ENCODE data around the gene ADAM19.

The ADAM19 gene, protein sequence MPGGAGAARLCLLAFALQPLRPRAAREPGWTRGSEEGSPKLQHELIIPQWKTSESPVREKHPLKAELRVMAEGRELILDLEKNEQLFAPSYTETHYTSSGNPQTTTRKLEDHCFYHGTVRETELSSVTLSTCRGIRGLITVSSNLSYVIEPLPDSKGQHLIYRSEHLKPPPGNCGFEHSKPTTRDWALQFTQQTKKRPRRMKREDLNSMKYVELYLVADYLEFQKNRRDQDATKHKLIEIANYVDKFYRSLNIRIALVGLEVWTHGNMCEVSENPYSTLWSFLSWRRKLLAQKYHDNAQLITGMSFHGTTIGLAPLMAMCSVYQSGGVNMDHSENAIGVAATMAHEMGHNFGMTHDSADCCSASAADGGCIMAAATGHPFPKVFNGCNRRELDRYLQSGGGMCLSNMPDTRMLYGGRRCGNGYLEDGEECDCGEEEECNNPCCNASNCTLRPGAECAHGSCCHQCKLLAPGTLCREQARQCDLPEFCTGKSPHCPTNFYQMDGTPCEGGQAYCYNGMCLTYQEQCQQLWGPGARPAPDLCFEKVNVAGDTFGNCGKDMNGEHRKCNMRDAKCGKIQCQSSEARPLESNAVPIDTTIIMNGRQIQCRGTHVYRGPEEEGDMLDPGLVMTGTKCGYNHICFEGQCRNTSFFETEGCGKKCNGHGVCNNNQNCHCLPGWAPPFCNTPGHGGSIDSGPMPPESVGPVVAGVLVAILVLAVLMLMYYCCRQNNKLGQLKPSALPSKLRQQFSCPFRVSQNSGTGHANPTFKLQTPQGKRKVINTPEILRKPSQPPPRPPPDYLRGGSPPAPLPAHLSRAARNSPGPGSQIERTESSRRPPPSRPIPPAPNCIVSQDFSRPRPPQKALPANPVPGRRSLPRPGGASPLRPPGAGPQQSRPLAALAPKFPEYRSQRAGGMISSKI

DNA sequence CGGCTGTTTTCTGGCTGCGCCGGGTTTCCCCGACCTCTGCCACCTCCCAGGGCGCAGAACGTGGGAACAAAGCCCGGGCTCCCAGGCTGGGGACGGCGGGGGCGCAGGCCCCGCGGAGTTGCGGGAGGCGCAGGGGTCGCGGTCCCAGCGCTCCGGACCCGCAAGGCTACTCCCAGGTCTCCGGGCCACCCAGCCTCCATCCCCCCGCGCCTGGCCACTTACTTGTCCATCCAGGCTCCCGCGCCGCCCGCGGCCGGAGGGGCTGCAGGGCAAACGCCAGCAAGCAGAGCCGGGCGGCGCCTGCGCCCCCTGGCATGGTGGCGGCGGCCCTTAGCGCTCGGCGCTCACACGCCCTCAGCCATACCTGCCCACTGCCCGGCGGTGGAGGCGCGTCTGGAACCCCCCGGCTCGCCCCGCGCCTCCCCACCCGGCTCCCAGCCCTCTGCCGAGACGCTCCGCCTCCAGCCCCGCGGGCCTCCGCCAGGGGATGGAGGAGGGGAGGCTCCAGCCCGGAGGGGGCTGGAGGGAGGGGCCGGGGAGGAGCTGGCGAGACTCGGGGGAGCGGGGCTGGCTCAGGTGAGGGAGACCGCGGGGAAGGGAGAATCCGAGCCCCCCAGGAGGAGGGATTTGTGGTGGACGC is at the start of gene ADAM19:
Gene ADAM19, minus strand, starts transcription at position 395 of the 640 bp plus-strand sequence. Its CDS starts 79 bp downstream, at position 316.
- DNase-seq (ENCODE audit: low spot score) (peak; percentile 93), FAIRE-seq (no peak)

DNA sequence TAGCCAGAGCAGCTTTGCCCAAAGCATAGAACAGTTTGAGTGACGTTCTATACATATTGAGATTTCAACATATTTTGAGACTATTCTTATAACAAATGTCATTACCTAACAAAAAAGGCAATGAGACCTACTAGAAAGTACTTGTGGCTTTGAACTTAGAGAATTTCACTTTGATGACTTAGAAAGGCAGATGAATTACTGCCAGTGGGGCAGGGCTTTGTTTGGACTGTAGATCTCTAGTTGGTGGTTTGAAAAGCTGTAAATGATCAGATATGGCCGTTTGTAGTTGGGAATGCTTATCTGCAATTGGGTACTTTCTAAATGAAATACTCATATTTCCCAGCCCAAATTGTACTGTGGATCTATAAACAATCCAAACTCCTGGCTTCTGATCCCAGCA is 48.6 kb upstream of the ADAM19 start:
- FAIRE-seq (no peak), DNase-seq (ENCODE audit: low spot score) (no peak)

DNA sequence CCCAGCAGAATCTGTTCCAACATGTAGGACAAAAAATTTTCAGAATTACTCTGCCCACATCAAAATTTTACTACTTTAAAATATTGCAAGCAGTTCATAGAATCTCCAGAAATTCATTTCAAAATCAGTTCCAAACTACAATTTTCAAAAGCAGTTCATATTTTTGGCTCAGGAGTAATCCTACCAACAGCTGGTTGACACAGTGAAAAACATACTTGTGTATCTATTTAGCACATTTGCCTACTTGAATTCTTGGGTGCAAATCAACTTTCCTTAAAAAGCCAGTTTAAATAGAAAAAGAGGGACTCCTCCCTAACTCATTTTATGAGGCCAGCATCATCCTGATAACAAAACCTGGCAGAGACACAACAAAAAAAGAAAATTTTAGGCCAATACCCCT is 45.2 kb upstream of the ADAM19 start:
- FAIRE-seq = no peak
- DNase-seq (ENCODE audit: low spot score) = no peak

DNA sequence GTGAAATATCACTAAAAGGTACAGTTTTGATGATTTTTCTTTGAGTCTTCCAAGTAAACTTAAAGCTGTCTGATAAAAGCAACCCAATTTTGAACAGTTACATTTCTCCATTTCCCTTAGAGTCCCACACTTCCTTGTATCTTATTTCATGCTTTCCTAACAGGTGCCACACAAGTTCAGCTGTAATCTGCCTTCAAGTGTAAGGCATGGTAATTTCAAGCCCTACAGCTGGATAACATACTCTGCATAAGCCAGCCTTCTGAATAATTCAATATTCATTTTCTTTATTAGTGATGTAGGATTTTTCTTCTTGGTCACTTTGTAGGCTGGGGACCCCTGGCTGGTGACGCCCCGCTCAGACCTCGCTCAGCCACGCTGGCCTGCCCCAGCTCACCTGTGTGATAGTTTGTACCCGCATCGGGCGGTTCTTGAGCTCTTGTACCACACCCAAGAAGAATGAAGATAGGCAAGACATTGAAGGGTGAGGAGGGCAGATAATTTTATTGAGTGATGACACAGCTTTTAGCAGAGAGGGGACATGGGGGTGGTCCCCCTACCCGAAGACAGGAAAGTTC is 42.7 kb upstream of the ADAM19 start:
- DNase-seq (ENCODE audit: low spot score) (no peak), FAIRE-seq (no peak)

DNA sequence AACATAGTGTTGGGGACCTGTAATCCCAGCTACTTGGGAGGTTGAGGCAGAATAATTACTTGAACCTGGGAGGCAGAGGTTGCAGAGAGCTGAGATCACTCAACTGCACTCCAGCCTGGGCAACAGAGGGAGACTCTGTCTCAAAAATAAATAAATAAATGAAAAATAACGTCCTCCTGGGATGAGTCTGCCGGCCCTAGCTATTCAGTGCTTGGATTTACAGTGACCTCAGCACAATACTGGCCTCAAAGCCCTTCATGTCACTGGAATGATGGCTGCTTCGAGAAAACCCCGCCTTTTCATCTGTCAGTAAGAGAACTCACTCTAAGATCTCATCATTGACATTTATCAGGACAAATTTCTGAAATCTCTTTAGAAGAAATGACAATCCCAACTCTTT is 41.2 kb upstream of the ADAM19 start:
- no peak for DNase-seq (ENCODE audit: low spot score)
- FAIRE-seq = no peak

DNA sequence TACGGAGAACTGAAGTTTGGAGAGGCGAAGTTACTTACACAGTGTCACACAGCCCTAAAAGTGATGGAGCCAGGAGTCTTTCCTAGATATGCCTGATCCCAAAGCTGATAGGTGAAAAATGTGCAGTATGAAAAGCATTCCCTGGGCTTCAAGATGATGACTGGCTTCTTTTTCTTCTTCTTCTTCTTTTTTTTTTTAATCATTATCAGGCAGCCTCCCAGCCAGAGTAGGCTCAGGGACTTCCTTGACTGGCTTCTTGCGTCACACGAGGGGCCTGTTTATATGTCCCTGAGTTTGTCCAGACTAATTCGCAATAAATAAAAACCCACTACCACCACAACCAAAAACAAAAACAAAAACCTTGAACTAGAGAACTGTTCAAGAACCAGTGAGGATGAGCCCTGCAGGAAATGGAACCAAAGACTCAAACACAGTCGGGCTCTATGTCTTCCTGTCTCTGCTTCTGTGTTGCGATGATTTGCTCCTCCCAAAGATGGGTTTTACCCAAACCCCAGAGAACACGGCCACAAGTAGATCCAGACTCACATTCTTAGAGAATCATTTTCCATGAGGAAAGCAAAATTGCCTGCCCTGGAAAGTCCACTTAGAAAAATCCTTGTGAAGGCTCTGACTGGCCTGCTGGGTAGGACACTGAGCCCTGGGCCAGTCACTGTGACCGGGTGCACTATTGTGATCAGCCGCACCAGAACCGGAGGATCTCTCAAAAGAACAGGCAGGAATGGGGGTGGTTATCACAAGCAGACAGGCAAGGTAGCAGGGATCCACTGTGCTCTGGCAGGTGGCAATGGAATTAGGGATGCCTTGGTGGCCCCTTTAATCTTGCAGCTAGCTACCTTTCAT is 38.0 kb upstream of the ADAM19 start:
- DNase-seq (ENCODE audit: low spot score) (no peak), FAIRE-seq (no peak)

DNA sequence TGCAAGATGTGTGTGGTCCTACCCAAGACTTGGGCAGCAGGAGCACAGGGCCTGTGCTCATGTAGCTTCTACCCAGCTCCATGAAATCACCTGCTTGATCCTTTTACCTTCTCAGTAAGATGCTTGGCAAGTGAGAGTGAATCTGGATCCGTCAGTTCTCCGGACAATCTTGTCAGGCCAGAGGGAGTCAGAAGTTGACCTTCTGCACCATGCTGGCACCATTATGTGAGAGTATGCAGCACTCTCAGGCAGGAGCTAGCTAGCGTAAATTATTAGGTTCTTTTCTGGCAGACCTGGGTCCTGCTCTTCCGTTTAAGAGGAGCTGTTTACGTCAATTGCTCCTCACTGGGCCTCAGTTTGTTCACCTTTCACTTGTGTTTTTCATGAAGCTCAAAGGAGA is 37.0 kb upstream of the ADAM19 start:
- DNase-seq (ENCODE audit: low spot score) (no peak), FAIRE-seq (no peak)

DNA sequence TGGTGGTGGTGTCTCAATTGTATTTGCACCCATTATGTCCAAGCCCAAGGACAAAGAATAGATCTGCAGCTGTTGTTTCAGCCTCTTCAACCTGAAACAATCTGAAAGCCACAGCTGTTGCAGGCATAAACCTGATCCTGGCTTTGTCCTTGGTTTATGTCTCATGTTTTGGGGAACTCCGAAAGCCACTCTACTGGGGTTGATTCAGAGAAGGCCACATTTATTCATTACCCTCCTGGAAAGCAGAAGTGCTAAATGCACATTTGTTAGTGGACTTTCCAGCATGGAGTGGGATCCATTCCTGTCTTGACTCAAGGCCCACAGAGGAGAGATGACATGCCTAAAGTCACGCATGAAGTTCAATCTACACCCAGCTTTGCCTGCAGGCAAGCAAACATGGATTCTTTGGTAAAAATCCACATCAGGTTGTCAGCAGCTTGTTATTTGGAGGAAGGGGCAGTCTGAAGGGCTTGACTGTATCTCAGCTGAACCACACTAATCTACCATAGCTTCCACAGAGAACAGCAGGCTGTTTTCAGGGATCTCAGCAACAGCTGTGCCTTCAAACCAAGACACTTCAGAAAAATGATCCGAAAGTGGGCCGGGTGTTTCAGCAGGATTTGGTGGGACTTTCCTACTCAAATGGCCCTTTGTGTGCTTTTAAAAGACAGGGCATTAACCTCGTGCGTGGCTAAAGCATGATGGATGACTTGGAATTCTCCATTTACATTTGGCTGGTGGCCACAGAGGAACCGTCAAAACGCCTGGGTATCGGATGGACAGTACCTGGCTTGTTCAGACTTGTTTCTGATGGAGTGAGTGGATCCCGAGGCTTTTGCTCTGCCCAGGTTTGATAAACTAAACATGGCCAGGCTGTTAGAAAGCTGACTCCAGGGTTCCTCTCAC is 36.2 kb upstream of the ADAM19 start:
- peak; percentile 16 for DNase-seq (ENCODE audit: low spot score)
- FAIRE-seq = no peak

DNA sequence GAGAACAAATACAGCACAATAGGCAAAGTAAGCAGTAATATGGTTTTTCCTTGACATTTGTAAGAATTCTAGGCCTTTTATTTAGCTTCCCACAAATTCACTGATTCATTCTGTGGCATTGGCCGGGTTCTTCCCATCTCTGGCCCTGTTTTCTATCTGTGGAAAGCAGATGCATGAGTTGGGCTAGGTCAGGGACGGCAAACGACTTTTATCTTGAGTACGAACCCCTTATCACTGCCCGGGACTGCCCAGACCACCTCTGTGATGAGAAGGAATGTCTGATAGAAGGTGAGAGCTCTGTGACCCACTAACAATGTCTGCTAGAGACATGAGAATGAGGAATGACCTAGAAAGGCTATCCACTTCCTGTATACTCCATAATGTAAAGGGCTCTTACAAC is 35.4 kb upstream of the ADAM19 start:
- FAIRE-seq (no peak), DNase-seq (ENCODE audit: low spot score) (no peak)

DNA sequence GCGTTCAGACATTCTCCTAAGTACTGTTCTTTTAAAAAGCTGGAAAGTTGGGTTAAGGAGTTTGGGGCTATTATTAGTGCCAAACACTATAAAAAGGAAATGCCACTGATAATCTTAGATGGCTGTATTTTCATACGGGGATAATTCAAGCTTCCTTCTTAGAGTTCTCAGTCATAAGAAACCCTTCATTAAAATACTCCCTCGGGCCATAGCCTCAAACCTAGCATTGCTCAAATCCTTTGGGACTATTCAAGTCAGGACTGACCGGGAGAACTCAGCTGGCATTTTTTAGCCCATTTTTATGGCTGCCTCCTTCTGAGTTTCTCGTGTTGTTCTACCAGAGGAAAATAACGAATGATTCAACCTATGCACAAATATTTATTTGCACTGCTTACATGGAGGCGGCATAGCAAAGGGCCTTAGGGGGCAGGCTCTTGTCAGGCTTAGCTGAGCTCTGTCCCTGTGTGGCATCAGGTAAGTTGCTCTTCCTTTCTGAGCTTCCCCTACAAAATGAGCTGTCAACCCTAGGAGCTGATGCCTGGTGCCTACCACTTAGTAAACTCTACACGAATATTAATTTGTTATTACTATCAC is 33.5 kb upstream of the ADAM19 start:
- no peak for DNase-seq (ENCODE audit: low spot score)
- FAIRE-seq = no peak

DNA sequence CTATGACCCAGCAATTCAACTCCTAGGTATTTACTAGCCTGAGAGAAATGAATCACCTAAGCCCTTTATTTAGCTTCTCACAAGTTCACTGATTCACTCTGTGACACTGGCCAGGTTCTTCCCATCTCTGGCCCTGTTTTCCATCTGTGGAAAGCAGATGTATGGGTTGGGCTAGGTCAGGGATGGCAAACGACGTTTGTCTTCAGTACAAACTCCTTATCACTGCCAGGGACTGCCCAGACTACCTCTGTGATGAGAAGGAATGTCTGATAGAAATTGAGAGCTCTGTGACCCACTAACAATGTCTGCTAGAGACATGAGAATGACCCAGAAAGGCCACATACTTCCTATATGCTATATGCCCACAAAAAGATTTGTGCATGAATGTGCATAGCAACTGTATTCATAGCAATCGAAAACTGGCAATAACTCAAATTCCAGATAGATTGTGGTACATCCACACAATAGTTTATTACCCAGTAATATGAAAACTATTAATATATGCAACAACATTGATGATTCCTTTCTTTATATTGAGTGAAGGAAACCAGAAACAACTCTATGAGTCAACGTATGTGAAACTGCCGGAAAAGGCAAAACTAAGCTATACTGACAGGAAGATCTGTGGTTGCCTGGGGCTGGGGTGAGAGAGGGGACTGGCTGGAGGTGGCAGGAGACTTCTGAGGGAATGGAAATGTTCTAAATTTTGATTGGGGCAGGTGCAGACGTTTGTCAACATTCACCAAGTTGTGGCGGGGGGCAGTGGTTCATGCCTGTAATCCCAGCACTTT is 32.0 kb upstream of the ADAM19 start:
- FAIRE-seq (no peak), DNase-seq (ENCODE audit: low spot score) (peak; percentile 42)

DNA sequence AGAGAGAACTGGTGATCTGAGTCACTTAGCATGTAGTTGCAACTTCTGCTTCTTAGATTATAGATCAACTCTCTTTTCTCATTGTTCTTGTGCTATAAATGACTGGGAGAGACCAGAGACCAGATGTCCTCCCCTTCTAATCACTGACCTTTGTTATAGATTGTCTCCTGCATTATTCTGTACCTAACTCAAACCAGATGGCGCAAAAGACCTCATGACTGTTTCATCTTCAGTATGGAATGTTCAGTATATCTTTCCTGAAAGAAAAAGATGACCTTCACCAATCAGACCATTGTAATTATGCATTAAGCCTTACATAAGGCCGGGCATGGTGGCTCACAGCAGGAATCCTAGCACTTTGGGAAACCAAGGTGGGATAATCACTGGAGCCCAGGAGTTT is 30.5 kb upstream of the ADAM19 start:
- FAIRE-seq (no peak), DNase-seq (ENCODE audit: low spot score) (no peak)

DNA sequence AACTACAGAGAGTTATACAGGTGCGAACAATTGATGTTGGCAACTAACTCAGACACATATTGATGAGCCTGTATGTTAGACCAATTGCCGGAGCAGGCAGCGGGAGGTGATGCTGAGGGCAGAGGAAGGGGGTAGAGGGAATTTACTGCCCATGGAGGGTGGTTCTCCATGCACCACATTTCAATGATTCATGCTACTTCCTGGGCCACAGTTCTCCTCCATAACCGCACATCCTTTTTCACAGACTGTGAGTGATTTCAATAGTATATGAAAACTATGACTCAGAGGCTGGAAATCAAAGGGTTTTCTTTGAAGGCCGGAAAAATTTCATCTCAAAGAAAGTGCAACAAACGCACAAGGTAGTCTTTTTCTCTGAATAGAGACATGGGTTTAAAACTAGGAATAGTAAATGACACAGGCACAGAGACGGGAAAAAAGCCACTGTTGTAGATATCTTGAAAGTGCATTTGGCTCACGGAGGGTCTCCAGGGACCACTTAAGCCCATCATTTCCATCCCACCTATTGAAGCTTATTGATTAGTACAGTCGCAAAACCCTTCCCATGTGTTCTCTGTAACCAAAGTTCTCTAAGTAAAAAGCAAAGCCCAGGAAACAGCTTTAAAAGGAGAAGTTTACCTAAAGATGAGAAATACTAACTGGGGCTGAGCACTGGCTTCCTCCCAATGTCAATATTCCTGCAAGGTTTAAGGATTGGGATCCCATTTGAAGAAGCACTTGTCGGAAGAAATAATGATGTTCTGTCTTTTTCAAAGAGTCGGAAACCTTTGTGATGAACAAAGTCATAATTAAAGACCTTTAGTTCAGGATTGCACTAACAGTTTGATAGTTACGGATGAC is 28.0 kb upstream of the ADAM19 start:
- DNase-seq (ENCODE audit: low spot score) = peak; percentile 87
- FAIRE-seq = peak; percentile 20

DNA sequence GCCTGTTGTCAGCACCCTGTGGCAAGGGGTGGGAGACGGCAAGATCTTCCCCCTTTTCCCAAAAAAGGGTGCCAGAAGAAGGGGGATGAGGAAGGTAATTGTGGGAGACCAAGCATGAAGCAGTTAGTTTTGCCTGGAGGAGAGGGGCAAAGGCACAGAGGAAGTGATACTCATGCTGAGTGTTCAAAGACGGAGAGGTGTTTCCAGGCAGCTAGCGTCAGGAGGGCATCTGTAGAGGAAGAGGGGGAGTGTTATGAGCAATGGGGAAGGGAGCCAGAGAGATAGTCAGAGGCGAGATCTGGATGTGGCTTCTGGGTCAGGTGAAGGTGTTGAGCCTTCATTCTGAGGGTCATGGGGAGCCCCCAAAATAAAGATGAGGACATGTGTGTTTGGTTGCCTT is 26.9 kb upstream of the ADAM19 start:
- no peak for FAIRE-seq

DNA sequence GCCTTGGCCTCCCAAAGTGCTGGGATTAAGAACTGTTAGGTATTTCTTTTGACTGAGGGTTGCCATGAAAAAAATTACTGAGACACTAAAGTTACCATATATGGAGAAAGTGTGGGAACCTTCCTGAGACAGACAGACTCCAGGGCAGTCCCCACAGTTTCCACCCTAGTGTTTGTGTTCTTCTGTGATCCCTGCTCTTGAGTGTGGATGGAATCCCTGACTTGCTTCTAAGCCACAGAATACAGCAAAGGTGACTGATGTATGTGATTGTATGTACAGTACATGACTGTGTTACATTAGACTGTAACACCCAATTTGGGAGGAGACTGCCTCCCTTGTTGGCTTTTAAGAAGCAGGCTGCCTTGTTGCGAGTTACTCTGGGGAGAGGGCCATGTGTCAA is 24.7 kb upstream of the ADAM19 start:
- DNase-seq (ENCODE audit: low spot score) (no peak), FAIRE-seq (no peak)

More for the DNA sequence above, 26.9 kb upstream of the ADAM19 start:
- peak; percentile 16 for DNase-seq (ENCODE audit: low spot score)

DNA sequence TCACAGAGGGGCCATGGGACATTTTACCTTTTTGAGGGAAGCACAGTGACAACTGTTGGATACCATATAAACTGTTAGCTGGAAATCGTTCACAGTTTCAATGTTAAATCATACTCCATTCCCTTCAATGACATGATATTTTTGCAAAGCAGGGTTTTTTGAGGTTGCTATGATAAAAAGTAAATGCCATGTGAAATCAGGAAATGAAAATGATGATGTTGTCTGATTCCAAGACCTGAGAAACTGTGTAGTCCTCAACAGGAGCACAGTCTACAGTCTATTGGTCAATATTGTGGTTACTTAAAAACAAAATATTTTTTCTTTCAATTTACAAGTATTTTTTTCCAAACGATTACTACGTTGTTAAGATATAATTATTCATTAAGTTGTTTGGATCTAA is 24.0 kb upstream of the ADAM19 start:
- no peak for FAIRE-seq
- no peak for DNase-seq (ENCODE audit: low spot score)

DNA sequence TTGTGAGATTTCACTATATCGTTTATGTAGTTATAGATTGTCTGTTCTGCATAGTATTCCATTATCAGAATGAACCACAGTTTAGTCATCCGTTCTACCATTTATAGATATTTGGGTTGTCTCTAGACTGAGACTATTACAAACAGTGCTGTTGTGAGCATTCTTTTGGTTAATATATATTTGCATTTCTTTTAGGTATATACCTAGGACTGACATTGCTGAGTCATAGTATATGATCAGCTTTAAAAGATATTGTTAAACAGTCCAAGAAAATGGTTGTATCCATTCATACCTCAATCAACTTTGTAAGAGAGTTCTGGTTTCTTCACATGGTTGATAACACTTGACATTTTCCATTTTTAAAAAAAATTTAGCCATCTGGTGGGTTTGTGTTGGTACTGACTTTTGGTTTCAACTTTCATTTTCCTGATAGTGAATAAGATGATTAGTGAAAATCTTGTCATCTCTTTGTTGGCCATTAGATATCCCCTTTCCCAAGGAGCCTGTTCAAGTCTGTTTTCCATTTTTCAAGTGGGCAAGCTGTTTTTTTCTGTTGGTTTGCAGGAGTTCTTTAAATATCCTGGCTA is 22.9 kb upstream of the ADAM19 start:
- DNase-seq (ENCODE audit: low spot score) (no peak), FAIRE-seq (no peak)

Data from urothelium cell line (cell line).